ENCODE measurements around the gene OLFM3. TPM values are rescaled to one million over a fixed set of nuclear protein-coding genes. Genes with fewer than 3 reads are reported as not detected.

Gene OLFM3
- total RNA-seq, 1 experiment from 2014 or later = not detected

DNA sequence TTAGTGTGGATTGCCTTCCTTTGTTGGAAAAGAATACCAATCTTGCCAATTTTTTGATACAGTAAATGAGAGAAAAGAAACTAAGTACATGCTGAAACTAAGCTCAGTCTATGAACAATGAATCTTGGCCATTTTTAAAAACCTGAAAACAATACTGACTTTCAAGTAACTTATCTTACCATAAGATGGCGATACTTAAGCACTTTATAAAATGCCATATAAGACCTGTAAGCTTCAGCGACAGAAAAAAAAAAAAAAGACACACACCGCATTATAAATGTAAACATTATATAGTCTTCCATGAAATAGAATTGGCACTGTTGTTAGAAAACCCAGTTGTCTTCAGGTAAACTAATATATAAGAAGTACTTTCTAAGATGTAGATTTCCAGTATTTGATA, 3.0 kb downstream of the OLFM3 start:
- no peak for DNase-seq
- intact Hi-C loops (cut with micrococcal nuclease; ENCODE audit: unreplicated experiment) = loop anchor here (5.0 kb wide), 1 partner anchor 199 kb away; no protein-coding TSS in a partner anchor
- Histone ChIP-seq H3K79me2 (ENCODE audit: low read depth) (no peaks in the 10 kb centered on the region), H3K4me1 (replicated peaks; ENCODE audit: insufficient read depth) (no peaks in the 10 kb centered on the region), H3K9me3 (ENCODE audit: insufficient read depth, low read depth) (no peaks in the 10 kb centered on the region), H4K20me1 (ENCODE audit: insufficient read depth) (no peaks in the 10 kb centered on the region), H3F3A (ENCODE audit: insufficient read depth, low read depth) (no peaks in the 10 kb centered on the region), H3K36me3 (ENCODE audit: low read depth) (no peaks in the 10 kb centered on the region), H3K27me3 (ENCODE audit: insufficient read depth, low read depth) (no peaks in the 10 kb centered on the region), H3K4me2 (no peak overlapping the region), H3K4me3 (no peak overlapping the region), H3K27ac (no peak overlapping the region), H3K9me2 (ENCODE audit: insufficient read depth) (no peaks in the 10 kb centered on the region; the same call in 1 of the 2 replicates), H2AFZ (no peak overlapping the region)
- ChIA-PET CTCF (no interaction called here), POLR2A (ENCODE audit: unreplicated experiment) (no interaction called here)
- BruUV-seq (replicated peaks) = no TSS peak
- TF ChIP-seq EZH2 (IDR thresholded peaks at IDR 0.05; ENCODE audit: low read depth) = no peak
- TF ChIP-seq, protein P1, sequence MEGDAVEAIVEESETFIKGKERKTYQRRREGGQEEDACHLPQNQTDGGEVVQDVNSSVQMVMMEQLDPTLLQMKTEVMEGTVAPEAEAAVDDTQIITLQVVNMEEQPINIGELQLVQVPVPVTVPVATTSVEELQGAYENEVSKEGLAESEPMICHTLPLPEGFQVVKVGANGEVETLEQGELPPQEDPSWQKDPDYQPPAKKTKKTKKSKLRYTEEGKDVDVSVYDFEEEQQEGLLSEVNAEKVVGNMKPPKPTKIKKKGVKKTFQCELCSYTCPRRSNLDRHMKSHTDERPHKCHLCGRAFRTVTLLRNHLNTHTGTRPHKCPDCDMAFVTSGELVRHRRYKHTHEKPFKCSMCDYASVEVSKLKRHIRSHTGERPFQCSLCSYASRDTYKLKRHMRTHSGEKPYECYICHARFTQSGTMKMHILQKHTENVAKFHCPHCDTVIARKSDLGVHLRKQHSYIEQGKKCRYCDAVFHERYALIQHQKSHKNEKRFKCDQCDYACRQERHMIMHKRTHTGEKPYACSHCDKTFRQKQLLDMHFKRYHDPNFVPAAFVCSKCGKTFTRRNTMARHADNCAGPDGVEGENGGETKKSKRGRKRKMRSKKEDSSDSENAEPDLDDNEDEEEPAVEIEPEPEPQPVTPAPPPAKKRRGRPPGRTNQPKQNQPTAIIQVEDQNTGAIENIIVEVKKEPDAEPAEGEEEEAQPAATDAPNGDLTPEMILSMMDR (conservative IDR thresholded peaks at IDR 0.05) = peak; percentile 40

DNA sequence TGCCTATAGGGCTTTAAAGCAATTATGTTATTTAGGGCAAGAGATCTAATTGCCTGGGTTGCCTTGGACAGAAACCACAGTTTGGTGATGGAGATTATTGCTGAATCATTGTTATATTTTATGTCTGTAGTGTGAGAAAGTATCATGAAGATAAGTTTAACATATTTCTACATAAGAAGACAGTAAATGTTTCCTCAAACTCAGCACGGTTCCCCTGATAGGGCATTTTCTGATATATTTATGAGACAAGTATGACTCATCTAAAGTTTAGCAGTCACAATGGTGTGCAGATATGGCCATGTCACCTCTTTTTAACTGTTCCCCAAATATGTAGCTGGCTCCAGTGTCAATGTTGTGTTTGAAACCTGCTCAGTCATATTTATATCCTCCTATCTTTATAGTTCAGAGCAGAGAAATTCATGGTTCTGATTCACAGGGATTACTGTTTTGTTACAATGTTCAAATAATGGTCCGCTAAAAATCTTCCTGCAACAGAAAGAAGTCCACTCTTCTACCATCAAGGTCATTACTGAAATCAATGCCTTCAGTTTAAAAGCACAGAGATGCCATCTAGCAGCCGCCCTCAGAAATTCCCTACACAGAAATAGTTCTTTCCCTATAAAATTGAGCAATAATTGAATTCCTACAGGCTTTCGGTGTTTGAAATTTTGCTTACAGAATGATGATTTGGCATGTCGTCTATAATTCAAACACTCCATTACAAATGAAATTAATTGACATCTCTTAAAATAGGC, 3.7 kb downstream of the OLFM3 start:
- no peaks in the 10 kb centered on the region for H3F3A ChIP-seq (ENCODE audit: insufficient read depth, low read depth)
- DNase-seq = no peak
- TF ChIP-seq EZH2 (IDR thresholded peaks at IDR 0.05; ENCODE audit: low read depth) = no peak
- TF ChIP-seq, protein P1 (conservative IDR thresholded peaks at IDR 0.05) = no peak
- H3K9me3 ChIP-seq (ENCODE audit: insufficient read depth, low read depth) = no peaks in the 10 kb centered on the region
- no peaks in the 10 kb centered on the region for H3K36me3 ChIP-seq (ENCODE audit: low read depth)
- H3K27me3 ChIP-seq (ENCODE audit: insufficient read depth, low read depth) = no peaks in the 10 kb centered on the region
- CTCF ChIA-PET = no interaction called here
- POLR2A ChIA-PET (ENCODE audit: unreplicated experiment) = no interaction called here
- H3K4me2 ChIP-seq = no peak overlapping the region
- no peaks in the 10 kb centered on the region for H3K4me1 ChIP-seq (replicated peaks; ENCODE audit: insufficient read depth)
- no peaks in the 10 kb centered on the region for H3K79me2 ChIP-seq (ENCODE audit: low read depth)
- no peak overlapping the region for H3K4me3 ChIP-seq
- BruUV-seq (replicated peaks) = no TSS peak
- no peak overlapping the region for H3K27ac ChIP-seq
- no peaks in the 10 kb centered on the region for H4K20me1 ChIP-seq (ENCODE audit: insufficient read depth)
- H2AFZ ChIP-seq = no peak overlapping the region
- H3K9me2 ChIP-seq (ENCODE audit: insufficient read depth) = no peaks in the 10 kb centered on the region; the same call in 1 of the 2 replicates
- intact Hi-C loops (cut with micrococcal nuclease; ENCODE audit: unreplicated experiment) = loop anchor here (5.0 kb wide), 1 partner anchor 199 kb away; no protein-coding TSS in a partner anchor

DNA sequence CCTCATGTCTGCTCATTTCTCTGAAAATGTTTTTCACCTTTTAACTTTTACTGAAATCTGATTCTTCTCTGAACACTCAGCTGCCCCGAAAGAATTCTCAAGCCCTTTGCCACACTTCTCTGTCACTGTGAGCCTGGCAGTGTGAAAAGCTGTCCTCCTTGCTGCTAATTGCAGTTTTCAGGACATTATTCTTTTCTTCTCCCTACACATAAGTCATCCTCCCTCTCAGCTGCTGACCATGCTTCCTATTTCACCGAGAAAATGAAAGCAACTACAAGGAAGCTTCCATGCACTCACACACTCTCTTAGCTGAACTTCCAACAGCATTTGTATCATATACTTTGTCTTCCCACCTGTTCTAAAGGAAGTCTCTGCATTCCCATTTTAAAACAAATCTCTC, 15.8 kb downstream of the OLFM3 start:
- Histone ChIP-seq H3K79me2 (ENCODE audit: low read depth) (no peaks in the 10 kb centered on the region), H3K27me3 (ENCODE audit: insufficient read depth, low read depth) (no peaks in the 10 kb centered on the region), H4K20me1 (ENCODE audit: insufficient read depth) (no peaks in the 10 kb centered on the region), H3K9me3 (ENCODE audit: insufficient read depth, low read depth) (no peaks in the 10 kb centered on the region), H2AFZ (peak overlapping the region; percentile 61), H3K4me1 (replicated peaks; ENCODE audit: insufficient read depth) (no peaks in the 10 kb centered on the region), H3K36me3 (ENCODE audit: low read depth) (no peaks in the 10 kb centered on the region), H3K4me3 (no peak overlapping the region), H3K4me2 (peak overlapping the region; percentile 4; the same call in 1 of the 2 replicates), H3F3A (ENCODE audit: insufficient read depth, low read depth) (no peaks in the 10 kb centered on the region), H3K27ac (no peak overlapping the region), H3K9me2 (ENCODE audit: insufficient read depth) (no peaks in the 10 kb centered on the region)
- ChIA-PET CTCF (no interaction called here), POLR2A (ENCODE audit: unreplicated experiment) (no interaction called here)
- DNase-seq = no peak
- TF ChIP-seq, protein P1 (conservative IDR thresholded peaks at IDR 0.05) = no peak
- no peak for TF ChIP-seq EZH2 (IDR thresholded peaks at IDR 0.05; ENCODE audit: low read depth)
- no TSS peak for BruUV-seq (replicated peaks)
- intact Hi-C loops (cut with micrococcal nuclease; ENCODE audit: unreplicated experiment) = no loop called here
